ENCODE results near the gene CETN1.

The CETN1 gene

GRCh38 chr18:627231-627630 is 47.1 kb downstream of the CETN1 start:
- DNase-seq, result no peak

GRCh38 chr18:629269-630150 is 49.3 kb downstream of the CETN1 start:
- no peak for DNase-seq

- DNase-seq, result no peak
Measured at GRCh38 chr18:631560-631959, 51.4 kb downstream of the CETN1 start.

Measured in NCI-H510A (cell line).